Activated CD8-positive, alpha-beta T cell treated with anti-CD3 and anti-CD28 coated beads, Interleukin-2, amount 10 ng/mL, durations not matched to agents 7 days and 5 days (primary cell): ENCODE results near the gene PSMD1. TPM values are rescaled to one million over a fixed set of nuclear protein-coding genes. Genes with fewer than 3 reads are reported as not detected.

Experiments used
- ATAC-seq: fragments of 150-1000 bp; cut with Tn5 transposase; one replicate; pipeline ENCODE4 v1.10.0; 2021; ENCODE audit warnings: moderate library complexity
- CTCF ChIA-PET: fragments of 350-600 bp; sonication (Branson Sonifier 250); formaldehyde crosslinking; loops from one replicate; lab custom pipeline; 2021; ENCODE audit warnings: antibody characterized with exemption; lab: Charles Lee
- POLR2A ChIA-PET: fragments of 350-600 bp; sonication (Branson Sonifier 250); formaldehyde crosslinking; loops from one replicate; lab custom pipeline; 2021; ENCODE audit warnings: antibody characterized with exemption; lab: Charles Lee
- DNase-seq: peaks from one replicate; pipeline ENCODE4 v3.0.0-alpha.2; 2020
- H3K27ac Mint-ChIP-seq: one replicate; pipeline ENCODE4 v1.8.0; 2021; ENCODE audit warnings: mild to moderate bottlenecking, mixed read lengths
- H3K27me3 Mint-ChIP-seq: one replicate; pipeline ENCODE4 v1.8.0; 2021; ENCODE audit warnings: low read depth, mixed read lengths
- H3K36me3 Mint-ChIP-seq: one replicate; pipeline ENCODE4 v1.8.0; 2021; ENCODE audit warnings: low read depth, mixed read lengths
- H3K4me1 Mint-ChIP-seq: one replicate; pipeline ENCODE4 v1.8.0; 2021; ENCODE audit warnings: low read depth, mixed read lengths
- H3K4me3 Mint-ChIP-seq: one replicate; pipeline ENCODE4 v1.8.0; 2021; ENCODE audit warnings: mild to moderate bottlenecking, mixed read lengths
- H3K9me3 Mint-ChIP-seq: one replicate; pipeline ENCODE4 v1.8.0; 2022; ENCODE audit warnings: mixed read lengths; ENCODE audit not compliant: insufficient read depth
- total RNA-seq, 2 experiments: library from RNA; stranded (reverse); gene quantifications; one replicate each; pipeline ENCODE4 v1.2.3, GENCODE V29; 2021

PSMD1 gene
- total RNA-seq, 2 experiments from 2014 or later, result 92.8 to 94.1 TPM

DNA sequence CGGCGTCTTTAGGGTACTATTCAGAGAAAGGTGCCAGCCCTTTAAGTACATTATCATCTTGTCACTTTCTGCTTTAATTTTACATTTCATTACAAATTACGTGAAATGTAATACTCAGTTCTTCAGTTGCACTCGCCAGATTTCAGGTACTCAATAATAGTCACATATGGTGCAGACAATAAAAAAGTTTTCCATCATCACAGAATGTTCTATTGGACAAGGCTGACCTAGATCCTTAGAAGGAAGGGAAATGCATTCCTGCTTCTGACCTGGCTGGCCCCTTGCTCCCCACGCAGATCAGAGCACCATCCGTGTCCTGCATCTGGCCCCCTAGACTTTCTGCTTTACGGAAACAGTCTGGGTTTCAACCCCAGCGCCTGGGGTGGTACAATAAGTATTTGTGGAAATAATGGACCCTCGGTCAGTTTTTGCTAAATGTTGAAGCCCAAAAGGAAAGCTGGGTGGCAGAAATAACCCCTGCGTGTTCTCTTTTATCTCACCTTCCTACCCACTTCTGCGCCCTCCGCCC lies 20.0 kb upstream of the PSMD1 start:
- H3K4me3 Mint-ChIP-seq, result no peak overlapping the region
- CTCF ChIA-PET, result no interaction called here

DNA sequence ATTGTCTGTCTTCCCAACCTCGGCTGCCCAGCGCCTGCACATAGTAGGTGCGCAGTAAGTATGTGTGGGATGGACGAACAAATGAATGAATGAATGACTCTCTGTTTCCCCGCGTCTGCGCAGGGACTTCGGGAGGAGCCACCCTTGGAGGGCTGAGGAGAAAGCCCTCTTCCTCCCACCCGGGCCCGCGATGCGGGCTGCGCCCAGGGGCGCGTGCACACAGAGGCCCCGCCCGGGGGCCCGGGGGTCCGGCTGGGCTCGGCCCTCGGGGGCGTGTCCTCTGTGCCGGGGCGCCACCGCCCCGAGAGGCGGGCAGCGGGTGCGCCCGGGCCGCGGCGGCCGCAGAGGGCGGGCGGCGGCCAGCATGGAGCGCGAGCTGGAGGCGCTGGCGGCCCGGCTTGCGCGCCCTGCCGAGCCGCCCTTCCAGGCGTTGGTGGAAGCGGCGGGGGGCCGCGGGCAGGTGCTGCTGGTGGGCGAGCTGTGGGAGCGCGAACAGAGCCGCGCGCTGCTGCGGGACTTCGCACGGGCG lies 19.4 kb upstream of the PSMD1 start, which contains the start of gene C2orf72:
Gene C2orf72, plus strand, starts transcription at position 322 of the 529 bp plus-strand sequence. Its CDS starts 43 bp downstream, at position 365.
- no peaks in the 10 kb centered on the region for H3K36me3 Mint-ChIP-seq
- peak; percentile 59 for ATAC-seq
- CTCF ChIA-PET, result no interaction called here
- DNase-seq, result no peak
- POLR2A ChIA-PET, result no interaction called here
- peak within 1 kb of the TSS; percentile 37 for H3K4me3 Mint-ChIP-seq
- H3K27me3 Mint-ChIP-seq, result peaks cover 69% of the 10 kb centered on the region
- peaks cover 2% of the 10 kb centered on the region for H3K4me1 Mint-ChIP-seq
- no peak within 1 kb of the TSS for H3K27ac Mint-ChIP-seq
- no peaks in the 10 kb centered on the region for H3K9me3 Mint-ChIP-seq

More for the DNA sequence above, 20.0 kb upstream of the PSMD1 start:
- Mint-ChIP-seq H3K27ac (no peak overlapping the region), H3K36me3 (no peaks in the 10 kb centered on the region), H3K27me3 (peaks cover 68% of the 10 kb centered on the region), H3K4me1 (peaks cover 2% of the 10 kb centered on the region), H3K9me3 (no peaks in the 10 kb centered on the region)
- no peak for ATAC-seq
- no peak for DNase-seq
- POLR2A ChIA-PET, result no interaction called here

DNA sequence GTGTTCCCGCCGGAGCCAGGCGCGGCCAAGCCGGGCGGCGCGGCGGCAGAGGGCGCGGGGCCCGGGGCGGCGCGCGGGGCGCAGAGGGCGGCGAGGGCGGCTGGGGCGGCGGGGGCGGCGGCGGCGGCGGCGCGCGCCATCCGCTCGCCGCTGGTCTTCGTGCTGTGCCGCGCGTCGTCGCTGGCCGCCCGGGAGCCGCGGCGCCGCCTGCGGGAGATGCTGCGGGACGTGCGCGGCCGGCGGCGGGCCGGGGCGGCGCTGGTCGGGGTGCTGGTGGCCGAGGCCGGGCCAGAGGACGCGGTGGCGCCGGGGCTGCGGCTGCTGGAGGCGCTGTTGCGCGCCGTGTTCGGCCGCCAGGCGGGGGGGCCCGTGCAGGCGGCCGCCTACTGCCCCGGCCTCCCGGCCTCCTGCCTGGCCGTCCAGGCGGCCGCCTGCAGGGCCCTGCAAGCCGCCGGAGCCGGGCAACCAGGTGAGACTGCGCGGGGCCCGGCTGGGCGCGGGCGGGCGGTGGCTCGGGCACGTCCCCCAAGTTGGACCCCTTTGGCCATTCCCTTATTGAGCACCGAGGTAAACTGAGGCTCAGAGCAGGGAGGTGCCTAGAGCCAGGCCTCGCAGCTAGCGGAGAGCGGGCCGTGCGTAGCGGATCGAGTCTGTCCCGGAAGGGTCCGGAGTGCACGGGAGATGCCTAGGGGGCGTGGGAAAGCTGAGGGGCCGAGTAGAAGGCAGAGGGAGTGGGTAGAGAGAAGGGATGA lies 18.8 kb upstream of the PSMD1 start:
- CTCF ChIA-PET, result no interaction called here
- peak; percentile 74 for ATAC-seq
- H3K4me3 Mint-ChIP-seq, result peak overlapping the region; percentile 37

DNA sequence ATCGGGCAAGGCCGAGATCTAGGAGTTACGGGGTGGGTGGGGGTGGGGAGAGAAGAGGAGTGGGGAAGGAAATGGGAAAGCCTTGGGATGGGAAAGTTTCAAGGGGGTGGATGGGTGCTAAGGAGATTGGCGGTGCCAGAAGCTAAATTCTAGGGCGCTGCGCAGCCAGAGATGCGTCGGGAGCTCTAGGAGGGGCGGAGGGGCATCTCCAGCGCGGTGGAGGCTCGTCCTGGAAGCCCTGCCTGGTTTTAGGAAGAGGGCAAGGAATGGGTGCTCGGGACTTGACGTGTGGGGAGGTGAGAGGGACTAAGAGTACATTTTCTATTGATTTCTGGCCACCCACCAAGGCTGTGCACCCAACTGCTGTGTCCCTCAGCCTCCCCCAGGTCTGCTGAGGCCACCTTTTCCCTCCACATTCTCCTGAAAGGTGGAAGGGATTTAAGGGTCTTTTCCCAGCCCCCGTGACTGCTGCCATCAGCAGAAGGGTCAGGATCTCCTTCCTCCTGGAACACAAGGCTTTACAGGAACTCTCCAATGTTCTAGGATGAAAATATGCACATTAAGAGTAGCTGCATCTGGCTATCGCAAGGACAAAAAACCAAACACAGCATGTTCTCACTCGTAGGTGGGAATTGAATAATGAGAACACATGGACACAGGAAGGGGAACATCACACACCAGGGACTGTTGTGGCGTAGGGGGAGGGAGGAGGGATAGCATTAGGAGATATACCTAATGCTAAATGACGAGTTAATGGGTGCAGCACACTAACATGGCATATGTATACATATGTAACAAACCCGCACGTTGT lies 18.0 kb upstream of the PSMD1 start:
- ATAC-seq (no peak), DNase-seq (no peak)
- Mint-ChIP-seq H3K27ac (no peak overlapping the region), H3K27me3 (peaks cover 60% of the 10 kb centered on the region), H3K36me3 (no peaks in the 10 kb centered on the region), H3K9me3 (no peaks in the 10 kb centered on the region), H3K4me3 (peak overlapping the region; percentile 37), H3K4me1 (peaks cover 2% of the 10 kb centered on the region)
- ChIA-PET CTCF (no interaction called here), POLR2A (no interaction called here)

More for the DNA sequence above, 18.8 kb upstream of the PSMD1 start:
- Mint-ChIP-seq H3K4me1 (peaks cover 2% of the 10 kb centered on the region), H3K27me3 (peaks cover 64% of the 10 kb centered on the region), H3K27ac (no peak overlapping the region), H3K9me3 (no peaks in the 10 kb centered on the region), H3K36me3 (no peaks in the 10 kb centered on the region)
- POLR2A ChIA-PET, result no interaction called here
- DNase-seq, result no peak

DNA sequence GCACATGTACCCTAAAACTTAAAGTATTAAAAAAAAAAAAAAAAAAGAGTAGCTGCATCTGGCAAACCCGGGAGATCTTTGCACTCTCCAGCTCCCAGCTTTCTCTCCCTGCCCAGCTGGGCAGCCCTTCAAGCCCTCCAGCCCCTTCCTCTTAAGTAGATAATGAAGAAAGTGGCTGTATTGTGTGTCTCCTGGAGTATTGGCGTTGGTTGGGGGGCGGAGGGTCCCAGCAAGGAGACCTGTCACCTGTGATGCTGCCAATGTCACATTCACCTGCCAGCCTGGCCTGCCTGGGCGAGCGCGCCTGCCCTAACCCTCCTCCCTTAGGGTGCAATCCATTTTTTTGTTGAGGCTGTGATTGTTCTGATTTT lies 17.4 kb upstream of the PSMD1 start:
- ChIA-PET POLR2A (no interaction called here), CTCF (interaction anchor here (1.4 kb wide), 1 partner anchor 14 kb away, joined by 4 read pairs; no protein-coding TSS in a partner anchor)
- H3K36me3 Mint-ChIP-seq, result no peaks in the 10 kb centered on the region
- ATAC-seq (no peak), DNase-seq (no peak)
- H3K9me3 Mint-ChIP-seq, result no peaks in the 10 kb centered on the region
- H3K27ac Mint-ChIP-seq, result no peak overlapping the region
- peaks cover 2% of the 10 kb centered on the region for H3K4me1 Mint-ChIP-seq
- peaks cover 57% of the 10 kb centered on the region for H3K27me3 Mint-ChIP-seq
- no peak overlapping the region for H3K4me3 Mint-ChIP-seq

DNA sequence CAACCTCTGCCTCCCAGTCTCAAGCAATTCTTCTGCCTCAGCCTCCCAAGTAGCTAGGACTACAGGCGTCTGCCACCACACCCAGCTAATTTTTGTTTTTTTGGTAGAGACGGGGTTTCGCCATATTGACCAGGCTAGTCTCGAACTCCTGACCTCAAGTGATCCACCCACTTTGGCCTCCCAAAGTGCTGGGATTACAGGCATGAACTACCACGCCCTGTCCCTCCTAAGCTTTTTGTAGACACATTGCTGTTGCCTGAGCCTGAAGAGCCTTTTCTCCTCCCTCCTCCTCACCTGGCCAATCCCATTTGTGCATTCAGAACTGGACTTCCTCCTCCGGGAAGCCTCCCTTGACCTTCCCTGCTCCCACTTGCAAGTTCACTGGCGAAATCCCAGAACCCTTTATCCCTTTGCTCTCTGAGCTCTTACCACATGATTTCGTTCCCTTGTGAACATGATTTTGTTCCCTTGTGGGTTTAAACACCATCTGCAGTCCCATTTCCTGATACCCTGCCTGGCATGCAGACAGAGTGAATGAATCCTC lies 16.8 kb upstream of the PSMD1 start:
- POLR2A ChIA-PET, result interaction anchor here (0.7 kb wide), 1 partner anchor 10 kb away, joined by 3 read pairs; no protein-coding TSS in a partner anchor
- no peak overlapping the region for H3K27ac Mint-ChIP-seq
- no peak overlapping the region for H3K4me3 Mint-ChIP-seq
- peaks cover 2% of the 10 kb centered on the region for H3K4me1 Mint-ChIP-seq
- ATAC-seq (no peak), DNase-seq (no peak)
- CTCF ChIA-PET, result interaction anchor here (1.4 kb wide), 1 partner anchor 13 kb away, joined by 4 read pairs; no protein-coding TSS in a partner anchor
- no peaks in the 10 kb centered on the region for H3K9me3 Mint-ChIP-seq
- H3K36me3 Mint-ChIP-seq, result no peaks in the 10 kb centered on the region
- peaks cover 53% of the 10 kb centered on the region for H3K27me3 Mint-ChIP-seq

DNA sequence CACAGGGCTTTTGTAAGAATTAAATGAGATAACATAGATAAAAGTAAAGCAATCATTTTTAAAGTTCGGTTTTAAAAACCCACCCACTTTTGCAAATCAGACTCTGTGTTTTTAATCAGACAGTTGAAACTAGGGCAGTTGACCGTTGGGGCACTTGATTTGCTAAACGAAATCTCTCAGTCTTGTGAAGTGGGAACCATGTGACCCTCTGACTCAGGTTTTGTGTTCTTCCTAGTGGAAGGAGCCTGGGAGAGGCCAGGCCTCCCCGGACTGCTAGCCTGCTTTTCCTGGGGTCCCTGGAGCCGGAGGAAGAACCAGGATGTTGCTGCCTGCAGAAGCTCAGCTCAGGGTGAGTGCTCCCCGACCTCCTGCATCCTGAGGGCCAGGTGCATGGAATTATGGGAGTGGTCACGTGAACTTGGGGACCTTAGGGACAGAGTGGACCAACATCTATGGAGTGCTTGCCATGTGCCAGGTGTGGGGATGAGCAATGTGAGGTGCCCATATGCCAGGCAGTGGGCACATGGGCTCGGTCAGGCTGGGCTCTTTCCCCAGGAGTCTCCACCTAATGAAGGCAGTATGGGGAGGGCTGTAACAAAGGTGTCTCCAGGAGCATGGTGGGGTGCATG lies 15.5 kb upstream of the PSMD1 start:
- ATAC-seq (no peak), DNase-seq (no peak)
- H3K36me3 Mint-ChIP-seq, result no peaks in the 10 kb centered on the region
- ChIA-PET CTCF (interaction anchor here (2.7 kb wide), 1 partner anchor 12 kb away, joined by 17 read pairs; no protein-coding TSS in a partner anchor), POLR2A (no interaction called here)
- H3K4me1 Mint-ChIP-seq, result peaks cover 2% of the 10 kb centered on the region
- H3K9me3 Mint-ChIP-seq, result no peaks in the 10 kb centered on the region
- H3K27ac Mint-ChIP-seq, result no peak overlapping the region
- H3K27me3 Mint-ChIP-seq, result peaks cover 43% of the 10 kb centered on the region
- H3K4me3 Mint-ChIP-seq, result no peak overlapping the region

DNA sequence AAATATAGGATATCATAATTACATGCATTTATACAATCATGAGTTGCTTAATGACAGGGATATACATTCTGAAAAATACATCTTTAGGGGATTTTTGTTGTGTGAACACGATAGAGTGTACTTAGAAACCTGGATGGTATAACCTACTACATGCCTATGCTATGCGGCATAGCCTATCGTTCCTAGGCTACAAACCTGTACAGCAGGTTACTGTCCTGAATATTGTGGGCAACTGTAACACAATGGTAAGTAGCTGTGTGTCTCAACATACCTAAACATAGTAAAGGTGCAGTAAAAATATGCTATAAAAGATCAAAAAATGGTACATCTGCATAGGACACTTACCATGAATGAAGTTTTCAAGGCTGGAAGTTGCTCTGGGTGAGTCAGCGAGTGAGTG lies 12.9 kb upstream of the PSMD1 start:
- Mint-ChIP-seq H3K4me3 (no peak overlapping the region), H3K27ac (no peak overlapping the region), H3K9me3 (no peaks in the 10 kb centered on the region), H3K4me1 (no peaks in the 10 kb centered on the region), H3K36me3 (no peaks in the 10 kb centered on the region), H3K27me3 (peaks cover 29% of the 10 kb centered on the region)
- no peak for ATAC-seq
- no peak for DNase-seq
- CTCF ChIA-PET, result interaction anchor here (1.2 to 2.7 kb wide), 2 partner anchors 9 to 220 kb away, joined by 5 to 17 read pairs; no protein-coding TSS in a partner anchor
- POLR2A ChIA-PET, result no interaction called here

DNA sequence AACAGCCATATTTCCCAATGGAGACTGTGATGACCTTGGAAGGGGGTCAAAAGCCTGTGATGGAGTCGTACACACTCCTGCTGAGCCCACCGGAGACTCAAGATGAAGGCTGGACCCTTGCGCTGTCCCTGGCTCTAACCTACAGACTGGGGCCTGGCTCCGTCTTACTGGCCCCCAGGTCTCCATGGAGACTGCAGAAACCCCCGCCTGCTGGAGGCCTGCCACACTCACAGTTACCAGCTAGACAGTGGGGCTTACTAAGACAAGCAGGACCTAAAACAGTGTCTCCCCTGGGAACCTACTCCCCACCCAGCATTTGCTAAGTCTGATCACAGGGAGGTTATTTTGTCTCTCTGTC lies 9.8 kb upstream of the PSMD1 start:
- peaks cover 20% of the 10 kb centered on the region for H3K27me3 Mint-ChIP-seq

DNA sequence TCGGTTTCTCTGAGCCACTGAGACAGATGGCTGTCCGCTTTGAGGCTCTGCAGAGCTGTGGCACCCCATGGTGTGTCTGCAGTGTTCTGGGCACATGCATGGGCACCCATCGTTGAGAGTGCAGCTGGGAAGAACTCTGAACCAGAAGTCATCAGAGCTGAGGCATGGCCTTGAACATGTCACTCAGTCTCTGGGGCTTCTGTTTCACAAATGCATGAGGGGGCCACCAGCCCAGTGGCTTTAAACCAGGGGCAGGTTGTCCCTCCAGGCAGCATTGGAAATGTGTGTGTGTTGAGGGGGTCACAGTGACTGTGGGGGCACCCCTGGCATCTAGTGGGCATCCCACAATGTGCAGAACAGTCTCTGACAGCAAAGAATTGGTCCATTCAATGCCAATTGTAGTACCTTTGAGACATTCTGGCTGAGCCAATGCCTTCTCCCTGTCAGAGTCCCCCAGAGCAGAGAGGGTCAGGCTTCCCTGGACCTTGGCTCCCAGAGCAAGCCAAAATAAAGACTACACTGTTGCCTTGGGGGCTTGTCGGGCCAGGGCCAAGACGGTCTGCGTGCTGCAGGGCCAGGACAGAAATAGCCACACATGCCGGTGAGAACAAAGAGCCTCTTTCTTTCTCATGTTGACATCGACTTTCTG lies 9.3 kb upstream of the PSMD1 start:
- ATAC-seq, result no peak
- H3K36me3 Mint-ChIP-seq, result no peaks in the 10 kb centered on the region
- H3K9me3 Mint-ChIP-seq, result no peaks in the 10 kb centered on the region
- POLR2A ChIA-PET, result no interaction called here
- H3K4me1 Mint-ChIP-seq, result peaks cover 19% of the 10 kb centered on the region
- no peak overlapping the region for H3K4me3 Mint-ChIP-seq
- H3K27me3 Mint-ChIP-seq, result peaks cover 20% of the 10 kb centered on the region
- no peak overlapping the region for H3K27ac Mint-ChIP-seq
- CTCF ChIA-PET, result no interaction called here
- DNase-seq, result no peak

More for the DNA sequence above, 9.8 kb upstream of the PSMD1 start:
- CTCF ChIA-PET, result no interaction called here
- DNase-seq, result no peak
- H3K9me3 Mint-ChIP-seq, result no peaks in the 10 kb centered on the region
- POLR2A ChIA-PET, result no interaction called here
- peaks cover 14% of the 10 kb centered on the region for H3K4me1 Mint-ChIP-seq
- no peak for ATAC-seq
- no peak overlapping the region for H3K4me3 Mint-ChIP-seq
- H3K36me3 Mint-ChIP-seq, result no peaks in the 10 kb centered on the region
- H3K27ac Mint-ChIP-seq, result no peak overlapping the region
